ENCODE measurements around the gene GKN2.

The GKN2 gene

DNA sequence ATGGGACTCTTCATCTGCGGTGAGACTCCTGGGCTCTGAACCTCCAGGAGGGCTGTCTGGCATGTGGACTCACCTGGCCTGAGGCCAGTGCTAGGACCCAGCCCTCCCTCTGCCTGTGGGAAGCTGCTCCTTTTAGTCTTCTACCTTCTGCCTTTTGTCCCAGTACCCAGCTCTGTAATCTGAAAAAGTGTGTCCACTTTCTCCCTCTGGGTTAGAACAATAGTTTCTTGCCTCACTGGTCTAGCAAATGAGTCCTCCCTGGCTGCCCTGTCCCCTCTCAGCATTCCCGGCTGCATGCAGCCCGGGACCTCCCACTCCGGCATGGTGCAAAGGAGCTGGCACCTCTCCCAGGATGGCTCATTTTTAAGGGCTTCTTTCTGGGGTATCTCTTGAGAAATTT, 25.9 kb downstream of the GKN2 start:
- H3K27ac ChIP-seq (ENCODE audit: low read depth, low read length) = no peak overlapping the region
- H3K36me3 ChIP-seq (ENCODE audit: control insufficient read depth in 1 of 2, insufficient read depth in 2 of 2, low read length in 2 of 2) = no peaks in the 10 kb centered on the region
- H3K9me3 ChIP-seq (ENCODE audit: control insufficient read depth in 1 of 2, low read length in 2 of 2) = no peaks in the 10 kb centered on the region
- H3K27me3 ChIP-seq (ENCODE audit: control insufficient read depth in 1 of 2, insufficient read depth in 2 of 2, low read length in 2 of 2) = no peaks in the 10 kb centered on the region
- no peak overlapping the region for H3K4me3 ChIP-seq (ENCODE audit: low read depth in 1 of 2, low read length in 2 of 2)
- no peaks in the 10 kb centered on the region for H3K4me1 ChIP-seq (ENCODE audit: control insufficient read depth in 1 of 2, insufficient read depth in 2 of 2, low read length in 2 of 2)
- no peak overlapping the region for H3K9ac ChIP-seq (ENCODE audit: low read depth in 1 of 2, low read length in 2 of 2)

DNA sequence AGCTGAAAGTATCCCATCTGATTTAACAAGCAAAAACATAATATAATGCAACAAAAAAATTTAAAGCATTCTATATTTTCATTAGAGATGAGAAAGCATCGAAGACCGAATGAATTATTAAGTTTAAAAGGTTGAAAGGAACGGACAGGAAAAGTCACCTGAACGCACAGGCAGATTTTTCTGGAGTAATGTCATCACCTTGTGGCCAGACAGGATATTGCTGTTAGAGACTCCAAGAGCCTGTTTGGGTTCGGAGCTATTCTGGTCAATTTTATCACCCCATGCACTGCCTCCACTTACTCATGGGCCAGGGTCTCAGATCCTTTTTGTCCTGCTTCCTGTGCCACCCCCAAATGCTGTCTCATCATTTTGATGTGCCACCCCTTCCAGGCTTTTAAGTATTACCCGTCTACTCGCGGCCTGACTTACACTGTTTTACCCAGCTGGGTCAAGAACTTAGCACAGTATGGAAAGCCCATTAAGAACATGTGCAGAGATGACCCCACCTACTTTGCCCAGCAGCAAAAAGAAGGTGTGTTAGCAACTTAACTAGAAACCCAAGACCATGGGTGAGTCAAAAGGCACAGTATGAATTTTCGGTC, 27.3 kb downstream of the GKN2 start:
- H3K36me3 ChIP-seq (ENCODE audit: control insufficient read depth in 1 of 2, insufficient read depth in 2 of 2, low read length in 2 of 2) = no peaks in the 10 kb centered on the region
- no peaks in the 10 kb centered on the region for H3K9me3 ChIP-seq (ENCODE audit: control insufficient read depth in 1 of 2, low read length in 2 of 2)
- H3K4me3 ChIP-seq (ENCODE audit: low read depth in 1 of 2, low read length in 2 of 2) = no peak overlapping the region
- no peak overlapping the region for H3K27ac ChIP-seq (ENCODE audit: low read depth, low read length)
- no peaks in the 10 kb centered on the region for H3K4me1 ChIP-seq (ENCODE audit: control insufficient read depth in 1 of 2, insufficient read depth in 2 of 2, low read length in 2 of 2)
- no peaks in the 10 kb centered on the region for H3K27me3 ChIP-seq (ENCODE audit: control insufficient read depth in 1 of 2, insufficient read depth in 2 of 2, low read length in 2 of 2)
- no peak overlapping the region for H3K9ac ChIP-seq (ENCODE audit: low read depth in 1 of 2, low read length in 2 of 2)

DNA sequence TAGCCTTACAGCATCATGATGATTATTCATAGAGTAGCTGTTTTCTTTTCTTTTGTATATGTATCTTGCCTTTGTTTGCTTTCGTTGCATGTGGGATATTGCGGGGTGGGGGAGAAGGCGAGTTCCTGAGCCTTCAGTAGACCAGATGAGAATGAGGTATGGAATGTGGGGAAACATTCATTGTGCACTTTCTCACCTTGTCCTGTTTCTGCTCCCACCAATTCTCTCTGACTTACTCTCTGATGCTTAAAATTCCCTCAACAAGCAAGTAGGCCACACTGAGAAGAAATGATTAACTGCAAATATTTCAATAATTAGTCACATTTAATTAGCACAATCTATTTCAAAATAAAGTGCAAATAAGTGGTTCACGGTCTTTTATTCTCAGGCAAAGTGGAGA, 31.0 kb downstream of the GKN2 start:
- H3K9ac ChIP-seq (ENCODE audit: low read depth in 1 of 2, low read length in 2 of 2) = no peak overlapping the region
- no peaks in the 10 kb centered on the region for H3K27me3 ChIP-seq (ENCODE audit: control insufficient read depth in 1 of 2, insufficient read depth in 2 of 2, low read length in 2 of 2)
- no peaks in the 10 kb centered on the region for H3K36me3 ChIP-seq (ENCODE audit: control insufficient read depth in 1 of 2, insufficient read depth in 2 of 2, low read length in 2 of 2)
- no peak overlapping the region for H3K4me3 ChIP-seq (ENCODE audit: low read depth in 1 of 2, low read length in 2 of 2)
- no peaks in the 10 kb centered on the region for H3K4me1 ChIP-seq (ENCODE audit: control insufficient read depth in 1 of 2, insufficient read depth in 2 of 2, low read length in 2 of 2)
- H3K9me3 ChIP-seq (ENCODE audit: control insufficient read depth in 1 of 2, low read length in 2 of 2) = no peaks in the 10 kb centered on the region
- H3K27ac ChIP-seq (ENCODE audit: low read depth, low read length) = no peak overlapping the region

DNA sequence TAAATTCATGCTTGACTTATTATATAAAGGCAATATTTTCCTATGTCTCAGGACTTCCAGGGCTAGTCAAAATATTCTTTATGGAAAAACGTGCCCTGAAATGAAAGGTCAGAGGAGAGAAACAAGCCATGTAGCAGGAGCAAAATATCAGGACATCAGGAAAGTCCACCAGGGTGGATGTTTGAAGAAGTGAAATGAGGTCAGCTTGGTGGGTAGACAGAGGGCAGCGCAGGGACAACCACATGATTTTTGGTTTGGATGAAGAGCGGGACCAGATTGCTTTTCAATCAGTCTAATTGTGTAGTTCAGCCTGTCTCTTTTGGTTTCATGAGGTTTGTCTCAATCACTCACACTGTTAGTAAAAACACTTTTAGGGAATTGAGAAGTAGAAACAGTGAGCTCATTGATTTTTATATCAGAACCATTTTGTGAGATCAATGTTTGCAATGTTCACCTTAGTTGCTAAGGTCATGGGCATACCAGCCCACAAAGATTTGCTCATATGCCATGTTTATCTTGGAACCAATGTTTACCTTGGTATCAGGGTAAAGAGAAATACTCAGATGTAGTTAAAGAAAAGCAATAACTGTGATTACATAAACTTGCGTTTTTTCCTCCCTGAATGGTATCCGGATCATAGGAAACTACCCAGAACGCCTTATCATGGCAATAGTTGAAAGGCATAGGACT, 32.1 kb downstream of the GKN2 start:
- H3K27me3 ChIP-seq (ENCODE audit: control insufficient read depth in 1 of 2, insufficient read depth in 2 of 2, low read length in 2 of 2) = no peaks in the 10 kb centered on the region

DNA sequence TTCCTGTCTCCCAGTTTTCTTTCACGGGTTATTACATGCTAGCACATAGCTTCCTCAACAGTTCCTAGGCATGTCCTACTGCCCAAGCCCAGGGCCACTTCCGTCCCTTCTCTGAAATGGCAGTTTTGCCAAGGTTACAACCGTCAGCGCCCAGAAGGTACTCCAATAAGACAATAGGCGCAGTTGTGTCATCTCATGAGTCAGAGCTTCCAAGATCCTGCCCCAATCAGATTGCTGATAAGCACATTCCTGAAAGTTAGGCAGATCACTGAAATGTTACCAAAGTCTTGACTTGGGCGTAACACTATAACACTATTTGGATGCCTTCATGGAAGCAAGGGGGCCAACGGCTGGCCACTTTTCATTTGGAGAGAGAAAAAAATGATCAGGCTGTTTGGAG, 34.2 kb downstream of the GKN2 start:
- Histone ChIP-seq H3K36me3 (ENCODE audit: control insufficient read depth in 1 of 2, insufficient read depth in 2 of 2, low read length in 2 of 2) (no peaks in the 10 kb centered on the region), H3K4me3 (ENCODE audit: low read depth in 1 of 2, low read length in 2 of 2) (no peak overlapping the region), H3K4me1 (ENCODE audit: control insufficient read depth in 1 of 2, insufficient read depth in 2 of 2, low read length in 2 of 2) (no peaks in the 10 kb centered on the region), H3K27me3 (ENCODE audit: control insufficient read depth in 1 of 2, insufficient read depth in 2 of 2, low read length in 2 of 2) (no peaks in the 10 kb centered on the region), H3K9ac (ENCODE audit: low read depth in 1 of 2, low read length in 2 of 2) (no peak overlapping the region), H3K27ac (ENCODE audit: low read depth, low read length) (no peak overlapping the region), H3K9me3 (ENCODE audit: control insufficient read depth in 1 of 2, low read length in 2 of 2) (no peaks in the 10 kb centered on the region)

More for the DNA sequence above, 32.1 kb downstream of the GKN2 start:
- Histone ChIP-seq H3K4me1 (ENCODE audit: control insufficient read depth in 1 of 2, insufficient read depth in 2 of 2, low read length in 2 of 2) (no peaks in the 10 kb centered on the region), H3K9ac (ENCODE audit: low read depth in 1 of 2, low read length in 2 of 2) (no peak overlapping the region), H3K36me3 (ENCODE audit: control insufficient read depth in 1 of 2, insufficient read depth in 2 of 2, low read length in 2 of 2) (no peaks in the 10 kb centered on the region), H3K27ac (ENCODE audit: low read depth, low read length) (no peak overlapping the region), H3K9me3 (ENCODE audit: control insufficient read depth in 1 of 2, low read length in 2 of 2) (no peaks in the 10 kb centered on the region), H3K4me3 (ENCODE audit: low read depth in 1 of 2, low read length in 2 of 2) (no peak overlapping the region)

DNA sequence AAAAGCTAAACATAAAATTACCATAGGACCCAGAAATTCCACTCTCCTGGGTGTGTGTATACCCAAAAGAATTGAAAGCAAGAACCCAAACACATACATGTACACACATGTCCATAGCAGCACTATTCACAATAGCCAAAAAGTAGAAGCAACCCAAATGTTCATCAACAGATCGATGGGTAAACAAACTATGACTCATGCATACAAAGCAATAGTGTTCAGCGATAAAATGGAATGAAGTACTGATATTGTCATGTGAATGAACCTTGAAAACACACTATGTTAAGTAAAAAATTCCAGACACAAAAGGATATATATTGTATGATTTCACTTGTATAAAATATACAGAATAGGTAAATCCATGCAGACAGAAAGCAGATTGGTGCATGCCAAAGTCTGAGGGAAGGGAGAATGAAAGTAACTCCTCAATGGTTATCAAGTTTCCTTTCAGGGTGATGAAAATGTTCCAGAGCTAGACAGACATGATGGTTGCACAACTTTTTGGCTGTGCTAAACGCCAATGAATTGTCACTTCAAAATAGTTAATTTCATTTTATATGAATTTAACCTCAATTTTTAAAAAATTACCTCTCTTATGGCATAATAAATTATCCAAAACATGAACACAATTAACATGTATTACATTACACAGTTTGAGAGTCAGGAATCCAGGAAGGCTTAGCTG, 35.5 kb downstream of the GKN2 start:
- H3K27ac ChIP-seq (ENCODE audit: low read depth, low read length) = no peak overlapping the region
- no peak overlapping the region for H3K9ac ChIP-seq (ENCODE audit: low read depth in 1 of 2, low read length in 2 of 2)
- no peaks in the 10 kb centered on the region for H3K27me3 ChIP-seq (ENCODE audit: control insufficient read depth in 1 of 2, insufficient read depth in 2 of 2, low read length in 2 of 2)

DNA sequence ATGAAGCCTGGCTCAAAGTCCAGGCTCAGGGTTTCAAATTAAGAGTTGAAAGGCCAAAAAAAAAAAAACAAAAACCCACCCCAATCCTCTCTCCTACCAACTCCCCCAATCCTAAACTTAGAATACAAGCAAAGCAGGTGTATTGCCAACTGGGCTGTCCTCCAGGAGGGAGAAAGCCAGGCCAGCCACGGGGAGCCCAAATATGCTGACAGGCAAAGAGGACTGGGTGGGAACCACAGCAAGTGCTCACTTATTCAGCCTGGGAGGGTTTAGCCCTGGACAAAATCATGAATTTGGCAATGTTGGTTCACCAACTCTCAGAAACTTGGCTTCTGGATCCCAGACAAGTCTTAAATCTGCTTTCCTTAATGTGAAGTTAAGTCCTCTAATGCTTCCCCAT, 36.5 kb downstream of the GKN2 start:
- H3K36me3 ChIP-seq (ENCODE audit: control insufficient read depth in 1 of 2, insufficient read depth in 2 of 2, low read length in 2 of 2) = no peaks in the 10 kb centered on the region
- H3K9ac ChIP-seq (ENCODE audit: low read depth in 1 of 2, low read length in 2 of 2) = no peak overlapping the region
- no peak overlapping the region for H3K27ac ChIP-seq (ENCODE audit: low read depth, low read length)
- H3K27me3 ChIP-seq (ENCODE audit: control insufficient read depth in 1 of 2, insufficient read depth in 2 of 2, low read length in 2 of 2) = no peaks in the 10 kb centered on the region
- H3K4me3 ChIP-seq (ENCODE audit: low read depth in 1 of 2, low read length in 2 of 2) = no peak overlapping the region
- no peaks in the 10 kb centered on the region for H3K9me3 ChIP-seq (ENCODE audit: control insufficient read depth in 1 of 2, low read length in 2 of 2)
- H3K4me1 ChIP-seq (ENCODE audit: control insufficient read depth in 1 of 2, insufficient read depth in 2 of 2, low read length in 2 of 2) = no peaks in the 10 kb centered on the region

More for the DNA sequence above, 35.5 kb downstream of the GKN2 start:
- Histone ChIP-seq H3K9me3 (ENCODE audit: control insufficient read depth in 1 of 2, low read length in 2 of 2) (no peaks in the 10 kb centered on the region), H3K4me3 (ENCODE audit: low read depth in 1 of 2, low read length in 2 of 2) (no peak overlapping the region), H3K36me3 (ENCODE audit: control insufficient read depth in 1 of 2, insufficient read depth in 2 of 2, low read length in 2 of 2) (no peaks in the 10 kb centered on the region), H3K4me1 (ENCODE audit: control insufficient read depth in 1 of 2, insufficient read depth in 2 of 2, low read length in 2 of 2) (no peaks in the 10 kb centered on the region)

DNA sequence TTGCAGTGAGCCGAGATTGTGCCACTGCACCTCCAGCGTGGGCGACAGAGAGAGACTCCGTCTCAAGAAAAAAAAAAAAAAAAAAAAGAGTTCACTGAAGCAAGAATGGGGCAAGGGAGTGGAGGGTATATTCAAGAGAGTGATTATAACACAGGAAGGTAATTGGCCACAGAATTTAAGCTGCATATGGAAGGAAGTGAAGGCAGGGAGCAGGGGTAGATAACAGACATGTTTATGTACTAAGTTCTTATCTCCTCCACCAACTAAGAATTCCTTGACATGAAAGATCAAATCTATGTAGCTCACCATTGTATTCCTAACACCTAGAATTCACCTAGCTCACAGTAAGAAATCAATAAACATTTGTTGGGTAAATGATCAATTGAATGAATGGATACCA, 37.3 kb downstream of the GKN2 start:
- H3K4me1 ChIP-seq (ENCODE audit: control insufficient read depth in 1 of 2, insufficient read depth in 2 of 2, low read length in 2 of 2) = no peaks in the 10 kb centered on the region
- H3K27ac ChIP-seq (ENCODE audit: low read depth, low read length) = no peak overlapping the region

DNA sequence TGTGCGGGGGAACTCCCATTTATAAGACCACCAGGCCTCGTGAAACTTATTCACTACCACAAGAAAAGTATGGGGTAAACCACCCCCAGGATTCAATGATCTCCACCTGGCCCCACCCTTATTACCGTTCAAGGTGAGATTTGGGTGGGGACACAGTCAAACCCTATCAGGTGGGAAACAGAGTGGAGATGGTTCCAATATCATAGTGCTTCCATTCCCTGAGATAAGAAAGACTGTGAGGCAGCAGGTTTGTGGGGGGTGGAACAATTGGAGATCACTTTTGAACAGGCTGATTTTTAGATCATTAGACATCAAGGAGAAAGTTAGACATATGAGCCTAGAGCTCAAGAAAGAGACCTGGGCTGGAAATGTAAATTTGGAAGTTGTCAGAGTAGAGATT, 39.3 kb downstream of the GKN2 start:
- peaks cover 8 to 10% of the 10 kb centered on the region in 2 donors for H3K4me1 ChIP-seq (ENCODE audit: control insufficient read depth in 1 of 2, insufficient read depth in 2 of 2, low read length in 2 of 2)
- no peak overlapping the region for H3K9ac ChIP-seq (ENCODE audit: low read depth in 1 of 2, low read length in 2 of 2)
- H3K27ac ChIP-seq (ENCODE audit: low read depth, low read length) = no peak overlapping the region
- no peaks in the 10 kb centered on the region for H3K9me3 ChIP-seq (ENCODE audit: control insufficient read depth in 1 of 2, low read length in 2 of 2)
- no peak overlapping the region for H3K4me3 ChIP-seq (ENCODE audit: low read depth in 1 of 2, low read length in 2 of 2)
- no peaks in the 10 kb centered on the region for H3K27me3 ChIP-seq (ENCODE audit: control insufficient read depth in 1 of 2, insufficient read depth in 2 of 2, low read length in 2 of 2)
- no peaks in the 10 kb centered on the region for H3K36me3 ChIP-seq (ENCODE audit: control insufficient read depth in 1 of 2, insufficient read depth in 2 of 2, low read length in 2 of 2)

More for the DNA sequence above, 37.3 kb downstream of the GKN2 start:
- Histone ChIP-seq H3K9me3 (ENCODE audit: control insufficient read depth in 1 of 2, low read length in 2 of 2) (no peaks in the 10 kb centered on the region), H3K36me3 (ENCODE audit: control insufficient read depth in 1 of 2, insufficient read depth in 2 of 2, low read length in 2 of 2) (no peaks in the 10 kb centered on the region), H3K27me3 (ENCODE audit: control insufficient read depth in 1 of 2, insufficient read depth in 2 of 2, low read length in 2 of 2) (no peaks in the 10 kb centered on the region), H3K4me3 (ENCODE audit: low read depth in 1 of 2, low read length in 2 of 2) (no peak overlapping the region), H3K9ac (ENCODE audit: low read depth in 1 of 2, low read length in 2 of 2) (no peak overlapping the region)

DNA sequence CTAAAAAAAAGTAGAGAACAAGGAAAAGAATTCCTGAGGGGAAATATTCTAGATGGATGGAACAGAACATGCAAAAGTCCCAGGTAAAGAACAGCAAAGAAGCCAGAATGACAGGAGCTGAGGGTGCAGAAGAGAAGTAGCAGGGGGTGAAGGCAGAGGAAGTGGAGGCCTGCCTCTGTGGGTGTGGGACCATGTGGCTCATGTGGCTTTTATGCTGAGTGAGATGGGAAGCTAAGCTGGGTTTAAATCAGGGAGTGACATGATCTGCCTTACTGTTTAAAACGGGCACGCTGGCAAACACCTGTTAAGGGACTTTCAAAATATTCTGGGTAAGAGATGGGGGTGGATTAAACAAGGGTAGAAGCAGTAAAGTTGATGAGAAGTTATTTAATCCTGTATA, 40.0 kb downstream of the GKN2 start:
- no peaks in the 10 kb centered on the region for H3K36me3 ChIP-seq (ENCODE audit: control insufficient read depth in 1 of 2, insufficient read depth in 2 of 2, low read length in 2 of 2)
- peaks cover 14% of the 10 kb centered on the region in 2 donors for H3K4me1 ChIP-seq (ENCODE audit: control insufficient read depth in 1 of 2, insufficient read depth in 2 of 2, low read length in 2 of 2)
- no peak overlapping the region for H3K4me3 ChIP-seq (ENCODE audit: low read depth in 1 of 2, low read length in 2 of 2)
- H3K9me3 ChIP-seq (ENCODE audit: control insufficient read depth in 1 of 2, low read length in 2 of 2) = no peaks in the 10 kb centered on the region
- no peaks in the 10 kb centered on the region for H3K27me3 ChIP-seq (ENCODE audit: control insufficient read depth in 1 of 2, insufficient read depth in 2 of 2, low read length in 2 of 2)
- no peak overlapping the region for H3K27ac ChIP-seq (ENCODE audit: low read depth, low read length)
- no peak overlapping the region for H3K9ac ChIP-seq (ENCODE audit: low read depth in 1 of 2, low read length in 2 of 2)

All from duodenal mucosa (tissue), 2 donors.